ENCODE data around the gene TMEM63A.

GRCh38 chr1:225845571-225846259, 36.5 kb downstream of the TMEM63A start:
- TF ChIP-seq CTCF (conservative IDR thresholded peaks at IDR 0.05 in 1 of 2, IDR thresholded peaks at IDR 0.05 in 1 of 2; ENCODE audit: low read depth in 1 of 2, low read length in 2 of 2) (peak; percentile 74 to 89), EZH2 (IDR thresholded peaks at IDR 0.05; ENCODE audit: low read length, missing control alignments) (no peak)

Measured in fibroblast of lung (primary cell).